HK-2 (cell line): Measurements from ENCODE around the gene E2F3.

Source experiments
- DNase-seq: peaks from one replicate; pipeline ENCODE4 v3.0.0-alpha.2; 2018; ENCODE audit not compliant: unreplicated experiment

The E2F3 gene

DNA sequence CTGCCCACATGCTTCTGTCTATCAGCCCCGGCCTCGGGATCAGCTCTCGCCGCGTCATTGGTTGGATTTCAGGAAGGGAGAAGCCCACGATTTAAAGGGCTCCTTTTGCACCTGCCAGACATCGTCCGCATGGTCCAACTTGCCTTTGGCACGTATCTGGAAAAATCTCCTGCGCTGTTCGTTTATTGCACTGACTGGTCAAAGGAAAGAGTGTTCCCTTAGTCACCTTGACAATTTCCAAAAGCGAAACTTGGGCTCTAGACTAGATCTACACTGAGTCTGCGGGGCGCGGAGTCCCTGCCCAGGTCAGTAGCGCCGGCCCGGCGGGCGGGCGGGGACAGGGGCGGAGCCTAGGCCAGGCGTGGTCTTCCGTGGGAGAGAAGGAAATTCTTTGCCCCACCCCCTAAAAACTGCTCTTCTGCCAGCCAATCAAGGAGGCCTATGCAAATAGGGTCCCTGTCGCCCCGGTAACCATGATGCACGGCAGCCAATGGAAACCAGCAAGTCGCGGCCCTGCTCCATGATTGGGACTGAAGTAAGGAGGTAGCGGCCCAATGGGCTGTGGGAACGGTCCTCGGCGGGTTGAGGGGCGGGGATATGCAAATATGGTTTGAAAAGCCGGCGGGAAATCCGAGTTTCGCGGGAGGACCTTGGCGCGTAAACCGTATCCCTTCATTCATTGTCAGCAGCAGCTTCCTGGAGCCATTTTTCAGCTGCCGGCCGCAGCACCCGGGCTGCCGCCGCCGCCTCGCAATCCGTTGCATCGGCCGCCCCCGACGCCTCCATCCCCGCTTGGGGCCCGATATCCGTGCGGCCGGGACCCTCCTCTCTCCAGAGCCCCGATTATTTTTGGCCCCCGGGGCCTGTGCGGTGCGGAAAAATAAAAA, at the start of gene E2F3:
Gene E2F3, plus strand, starts transcription at position 675 of the 887 bp plus-strand sequence. CDS start 354 bp downstream, outside the sequence.
- peak; percentile 99 for DNase-seq

DNA sequence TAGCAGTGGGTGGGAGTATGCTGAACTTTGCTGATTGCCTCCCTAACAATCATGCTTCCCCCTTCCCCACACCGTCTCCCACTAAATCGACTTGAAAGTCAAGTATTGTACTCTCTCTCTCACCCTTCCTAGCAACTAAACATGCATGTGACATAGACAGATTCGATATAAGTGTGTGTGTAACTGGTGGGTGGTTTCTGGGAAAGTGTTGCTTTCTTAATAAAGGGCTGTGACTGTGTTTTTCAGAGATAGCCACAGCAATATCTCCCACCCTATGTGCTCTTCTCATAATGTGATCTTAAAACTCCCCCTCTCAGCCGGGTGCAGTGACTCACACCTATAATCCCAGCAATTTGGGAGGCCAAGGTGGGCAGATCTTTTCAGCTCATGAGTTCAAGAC, 49.3 kb upstream of the E2F3 start:
- DNase-seq: no peak

DNA sequence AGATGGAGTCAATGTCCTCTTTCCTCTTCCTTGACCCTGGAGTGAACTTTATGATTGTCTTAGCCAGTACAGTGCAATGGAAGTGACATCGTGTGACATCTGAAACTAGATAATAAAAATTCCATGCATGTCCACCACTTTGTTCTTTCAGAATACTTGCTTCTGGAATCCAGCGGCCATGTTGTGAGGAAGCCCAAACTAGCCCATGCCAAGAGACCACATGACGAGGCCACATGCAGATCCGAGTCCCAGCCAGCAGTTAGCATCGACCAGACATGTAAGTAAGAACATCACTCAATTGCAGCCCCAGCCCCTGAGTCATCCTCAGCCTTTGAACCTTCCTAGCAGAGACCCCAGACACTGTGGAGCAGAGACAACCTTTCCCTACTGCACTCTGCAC, 48.5 kb upstream of the E2F3 start:
- DNase-seq: no peak

DNA sequence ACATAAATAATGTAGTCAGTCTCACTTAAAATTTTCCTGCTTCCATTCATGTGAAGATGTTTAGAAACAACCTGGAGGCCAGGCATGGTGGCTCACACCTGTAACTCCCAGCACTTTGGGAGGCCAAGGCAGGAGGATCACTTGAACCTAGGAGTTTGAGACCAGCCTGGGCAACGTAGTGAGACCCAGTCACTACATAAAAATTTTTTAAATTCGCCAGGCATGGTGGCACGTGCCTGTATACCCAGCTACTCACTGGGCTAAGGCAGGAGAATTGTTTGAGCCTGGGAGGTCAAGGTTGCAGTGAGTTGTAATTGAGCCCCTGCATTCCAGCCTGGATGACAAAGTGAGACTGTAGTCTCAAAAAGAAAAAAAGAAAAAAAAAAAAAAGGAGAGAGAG, 47.3 kb upstream of the E2F3 start:
- no peak for DNase-seq

DNA sequence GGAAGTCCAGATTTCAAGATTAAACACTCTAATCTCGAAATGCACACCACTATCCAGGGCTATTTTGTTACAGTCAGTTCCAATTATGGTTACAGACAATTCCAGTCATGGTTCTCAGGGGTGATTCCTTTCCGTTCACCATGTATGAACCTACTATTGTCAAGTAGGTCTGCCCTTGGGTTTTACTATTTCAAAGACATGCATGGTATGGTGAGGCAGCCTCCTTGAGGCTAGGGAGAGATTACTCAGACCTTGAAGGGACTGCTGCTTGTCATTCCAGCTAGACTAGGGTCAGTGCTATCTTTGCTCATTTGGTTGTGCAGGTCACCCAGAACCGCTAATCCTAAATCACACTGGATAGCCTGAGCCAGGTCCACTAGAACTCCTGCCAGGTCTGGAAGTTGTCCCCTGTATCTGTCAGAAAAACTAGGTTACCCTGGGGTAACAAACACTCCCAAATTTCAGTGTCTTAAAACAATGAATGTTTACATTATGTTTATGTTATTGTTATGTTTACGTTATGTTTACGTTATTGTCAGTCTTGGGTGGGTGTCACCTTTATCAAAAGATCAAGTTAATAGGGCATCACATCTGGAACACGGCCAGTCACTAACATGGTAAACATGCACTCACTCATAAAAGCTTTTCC, 41.1 kb upstream of the E2F3 start:
- DNase-seq: no peak

DNA sequence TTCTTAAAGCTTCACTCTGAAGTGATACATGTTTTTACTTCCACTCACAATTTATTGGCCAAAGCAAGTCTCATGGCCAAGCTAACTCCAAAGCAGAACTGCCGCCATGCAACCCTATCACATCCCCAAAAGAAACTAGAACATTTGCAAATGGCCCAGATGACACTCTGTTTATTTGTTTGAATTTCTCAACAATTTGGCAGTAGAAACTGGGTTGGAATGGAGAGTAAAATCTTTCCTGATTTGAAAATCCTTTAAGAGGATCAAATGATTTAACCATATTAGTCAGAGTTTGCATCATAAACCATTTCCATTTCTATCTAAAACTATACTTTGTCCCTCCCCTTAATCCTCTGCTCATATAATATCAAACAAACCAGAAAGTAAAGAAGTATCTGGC, 39.1 kb upstream of the E2F3 start:
- no peak for DNase-seq

DNA sequence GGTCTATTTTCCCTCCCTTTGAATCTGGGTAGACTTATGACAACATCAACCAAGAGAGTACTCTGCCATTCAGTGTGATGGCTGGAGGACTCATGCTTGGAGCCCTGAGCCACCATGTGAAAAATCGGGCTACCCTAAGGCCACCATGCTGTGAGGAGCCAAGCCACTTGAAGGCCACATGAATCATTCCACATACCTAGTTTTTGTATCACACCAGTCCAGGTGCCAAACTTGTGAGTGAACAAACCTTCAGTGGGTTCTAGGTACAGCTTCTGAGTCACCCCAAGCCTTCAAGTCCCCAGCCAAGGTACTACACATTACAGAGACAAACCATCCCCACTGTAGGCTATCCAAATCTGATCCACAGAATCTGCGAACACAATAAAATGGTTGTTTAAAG, 37.4 kb upstream of the E2F3 start:
- DNase-seq: no peak

DNA sequence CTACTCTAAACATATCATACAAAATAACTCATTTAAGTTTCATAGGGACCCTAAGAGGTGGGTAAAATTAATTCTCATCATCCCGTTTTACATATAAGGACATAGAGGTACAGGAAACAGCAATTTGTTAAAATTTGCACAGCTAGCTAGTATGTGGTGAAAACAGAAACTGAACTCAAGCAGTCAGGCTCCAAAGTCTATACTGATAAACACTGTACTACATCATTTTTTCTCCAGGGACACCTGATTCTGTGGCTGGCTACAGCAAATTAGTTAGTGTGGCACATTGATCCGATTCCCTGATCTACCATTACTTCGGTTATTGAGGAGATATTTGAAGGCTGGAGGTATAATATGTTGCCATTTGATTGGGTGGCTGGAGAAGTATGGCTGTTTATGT, 36.2 kb upstream of the E2F3 start:
- no peak for DNase-seq

DNA sequence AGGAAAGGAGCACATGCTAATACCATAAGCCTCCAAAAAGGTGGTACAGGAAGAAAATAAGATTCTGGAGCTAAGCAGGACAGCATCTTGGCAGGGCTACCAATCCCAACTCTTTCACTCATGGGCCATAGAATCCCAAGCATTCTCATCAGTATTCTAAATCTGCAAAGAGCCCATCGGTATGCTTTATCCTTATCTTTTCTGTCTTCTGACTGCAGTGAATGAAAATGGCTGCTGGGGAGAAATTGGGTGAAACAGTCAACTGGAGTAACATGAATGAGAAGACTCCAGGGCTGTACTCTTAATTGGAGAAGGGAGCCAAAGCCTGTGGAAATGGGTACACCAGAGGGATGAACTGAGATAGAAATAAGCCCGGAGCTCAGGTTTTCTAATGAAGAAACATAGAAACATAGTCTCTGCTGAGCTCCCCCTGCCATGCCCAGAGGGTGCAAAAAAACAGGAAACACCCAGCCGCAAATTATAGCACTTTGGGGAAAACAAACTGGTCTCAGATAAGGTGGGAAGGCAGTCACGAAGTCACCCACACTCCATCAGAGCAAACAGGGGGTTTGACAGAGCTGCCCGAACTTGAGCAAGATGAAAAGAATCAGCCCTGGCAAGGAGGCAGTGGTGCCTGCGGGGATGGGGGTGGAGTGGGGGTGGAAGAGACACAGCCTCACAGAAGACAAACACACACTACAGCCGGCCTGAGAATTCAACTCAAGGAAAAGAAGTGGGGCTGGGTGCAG, 35.4 kb upstream of the E2F3 start:
- no peak for DNase-seq

DNA sequence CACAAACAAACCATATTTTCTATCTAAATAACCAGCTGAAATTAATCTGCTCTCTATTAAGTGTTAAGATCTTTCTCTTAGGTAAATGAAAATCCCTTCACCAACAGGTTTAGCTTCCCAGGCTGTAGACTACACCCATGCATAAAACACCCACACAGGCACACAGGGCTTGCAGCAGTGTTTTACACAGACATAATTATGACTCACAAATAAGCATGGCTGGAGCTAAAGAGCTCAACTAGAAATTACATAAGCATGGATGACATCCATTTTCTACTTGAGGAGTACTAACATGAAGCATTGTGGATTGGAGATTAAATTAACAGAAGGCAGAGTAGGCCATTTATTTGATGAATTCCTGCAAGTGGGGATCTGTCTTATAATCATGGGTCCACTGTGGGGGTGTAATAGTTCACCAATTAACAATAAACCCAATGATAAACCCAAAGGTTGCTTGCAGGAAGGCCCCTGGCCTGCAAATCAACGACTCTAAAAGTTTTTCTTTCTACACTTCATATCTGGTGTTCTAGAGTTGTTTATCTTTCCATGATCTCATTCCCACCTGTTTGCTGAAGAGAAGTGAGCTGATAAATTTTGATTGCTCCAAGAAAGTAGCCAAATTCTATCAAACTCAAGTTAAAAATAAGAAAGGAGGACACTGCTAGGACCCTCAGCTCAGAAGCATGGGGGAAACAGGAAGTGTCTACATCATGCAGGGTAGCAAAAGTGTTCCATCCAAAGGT, 33.8 kb upstream of the E2F3 start:
- no peak for DNase-seq

DNA sequence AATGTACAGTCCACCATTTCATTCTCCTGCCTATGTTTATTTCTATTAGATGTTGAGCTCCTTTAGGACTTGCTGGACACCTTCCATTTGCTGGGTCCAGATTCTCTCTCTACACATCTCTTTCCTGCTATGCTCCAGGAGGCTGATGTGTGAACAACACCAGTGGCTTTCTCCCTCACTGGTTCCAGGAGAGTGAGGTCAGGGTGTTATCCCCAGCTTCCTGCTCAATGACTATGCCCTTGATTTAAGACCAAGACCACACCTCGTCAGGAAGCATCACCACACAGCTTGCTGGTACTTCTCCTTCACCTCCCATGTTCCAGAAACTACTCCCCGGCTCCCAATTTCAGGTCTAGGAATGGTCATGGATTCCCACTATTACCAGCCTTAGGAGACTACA, 31.3 kb upstream of the E2F3 start:
- DNase-seq: no peak

DNA sequence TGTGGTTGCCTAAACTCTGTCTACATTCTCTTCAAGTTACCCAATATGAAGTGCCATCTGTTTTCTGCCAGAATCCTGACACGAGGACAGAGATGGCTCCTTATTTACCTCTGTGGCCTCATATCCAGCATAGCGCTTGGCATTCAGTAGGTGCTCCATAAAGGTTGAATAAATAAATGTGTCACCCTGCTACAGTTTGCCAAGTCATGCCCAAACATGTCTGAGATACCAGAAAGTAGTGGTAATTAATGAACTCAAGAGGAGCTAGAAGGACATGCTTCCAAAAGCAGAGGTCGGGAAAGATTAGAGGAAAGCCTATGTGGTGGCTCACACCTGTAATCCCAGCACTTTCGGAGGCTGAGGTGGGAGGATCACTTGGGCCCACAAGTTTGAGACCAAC, 30.9 kb upstream of the E2F3 start:
- DNase-seq: no peak

DNA sequence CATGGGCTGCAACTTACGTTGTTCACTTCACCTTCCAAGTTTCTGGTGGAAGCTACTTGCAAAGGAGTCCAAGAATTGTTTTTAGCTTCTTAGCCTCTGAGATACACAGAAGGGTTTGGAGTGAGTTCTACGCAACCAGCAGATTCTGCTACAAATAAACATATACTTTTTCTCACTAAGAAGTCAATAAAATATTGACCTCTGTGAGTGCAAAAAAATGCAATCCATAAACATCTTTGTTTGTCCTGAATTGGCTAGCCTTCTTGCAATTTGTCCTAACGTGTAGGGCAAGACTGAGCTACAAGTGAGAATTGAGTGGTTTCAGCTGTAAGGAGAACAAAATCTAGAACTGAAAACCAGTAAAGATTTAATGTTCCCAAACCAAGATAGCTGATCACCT, 26.2 kb upstream of the E2F3 start:
- DNase-seq: no peak

DNA sequence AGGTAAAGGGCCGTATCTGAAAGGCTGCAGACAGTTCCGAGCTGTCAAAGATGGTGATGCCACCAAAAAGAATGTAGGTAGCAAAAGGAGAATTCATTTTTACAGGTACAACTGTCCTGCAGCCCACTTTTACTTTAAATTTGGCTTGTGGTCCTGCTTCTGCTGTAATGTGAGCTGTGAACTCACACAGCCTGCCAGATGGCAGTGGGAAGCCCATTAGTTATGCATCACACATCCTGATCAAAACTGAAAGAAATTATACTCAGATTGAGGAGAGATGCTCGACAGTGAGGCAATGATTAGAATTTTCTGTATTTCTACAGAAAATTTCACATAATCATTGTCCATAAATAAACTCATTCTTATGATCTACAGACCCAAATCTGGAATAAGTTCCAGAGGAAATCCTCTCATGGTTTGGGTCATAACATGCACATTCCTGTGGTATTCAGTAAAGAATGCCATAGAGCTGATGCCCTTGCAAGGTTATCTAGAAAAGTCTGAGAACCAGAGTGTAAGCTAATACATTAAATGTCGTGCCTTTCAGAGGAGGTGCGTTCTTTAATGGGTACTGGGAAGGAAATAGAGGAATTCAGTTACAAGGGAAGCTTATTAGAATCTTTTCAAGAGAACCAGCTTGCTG, 23.9 kb upstream of the E2F3 start:
- no peak for DNase-seq

DNA sequence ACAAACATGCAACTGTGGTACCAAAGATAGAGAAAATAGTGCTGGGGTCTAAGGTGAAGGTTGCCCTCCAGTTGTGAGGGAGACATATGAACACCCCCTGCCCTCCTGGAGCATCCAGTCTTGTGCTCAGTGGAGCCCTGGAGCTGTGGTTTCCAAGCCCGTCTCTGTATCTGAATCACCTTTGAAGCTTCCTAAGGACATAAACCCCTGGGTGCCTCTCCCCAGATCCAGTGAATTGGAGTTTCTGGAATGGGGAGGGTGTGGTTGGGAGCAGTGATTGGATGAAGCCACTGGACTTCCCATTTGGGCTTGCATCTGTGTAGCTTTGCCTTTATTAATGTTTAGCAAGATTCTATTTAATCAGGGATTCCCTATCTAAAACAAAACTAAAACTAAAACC, 22.4 kb upstream of the E2F3 start:
- no peak for DNase-seq

DNA sequence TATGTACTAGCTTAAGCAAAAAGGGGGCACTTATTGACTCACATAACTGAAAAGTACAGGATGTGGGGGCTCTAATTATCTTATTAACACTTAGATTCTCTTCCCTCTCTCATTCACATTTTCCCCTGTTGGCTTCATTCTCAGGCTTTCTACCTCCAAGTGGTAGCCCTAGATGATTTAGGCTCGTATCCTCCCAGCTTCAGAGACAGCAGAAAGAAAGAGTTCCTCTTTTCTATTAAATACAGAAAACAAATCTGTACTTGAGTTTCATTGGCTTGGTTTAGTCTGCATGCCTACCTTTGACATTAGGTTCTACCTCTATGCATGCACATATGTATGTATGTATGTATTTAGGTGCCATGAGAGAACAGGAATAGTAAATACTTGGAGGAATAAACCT, 15.5 kb upstream of the E2F3 start:
- DNase-seq: no peak

DNA sequence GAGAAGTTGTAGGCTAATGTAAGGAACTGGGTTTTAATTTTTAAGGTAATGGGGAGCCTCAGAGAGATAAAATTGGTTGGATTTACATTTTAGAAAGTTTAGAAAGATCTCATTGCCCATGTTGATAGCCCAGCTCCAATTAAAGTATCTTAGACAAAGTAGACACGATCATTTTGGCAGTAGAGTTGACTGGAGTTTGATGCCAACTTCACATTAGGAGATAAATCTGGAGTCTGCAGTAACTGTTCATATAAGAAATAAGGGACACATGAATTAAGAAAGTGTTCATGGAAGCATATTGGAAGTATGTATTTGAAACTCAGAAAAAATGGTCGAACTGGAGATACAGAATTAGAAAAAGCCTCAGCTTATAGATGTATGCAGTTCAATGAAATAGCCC, 12.6 kb upstream of the E2F3 start:
- DNase-seq: no peak

DNA sequence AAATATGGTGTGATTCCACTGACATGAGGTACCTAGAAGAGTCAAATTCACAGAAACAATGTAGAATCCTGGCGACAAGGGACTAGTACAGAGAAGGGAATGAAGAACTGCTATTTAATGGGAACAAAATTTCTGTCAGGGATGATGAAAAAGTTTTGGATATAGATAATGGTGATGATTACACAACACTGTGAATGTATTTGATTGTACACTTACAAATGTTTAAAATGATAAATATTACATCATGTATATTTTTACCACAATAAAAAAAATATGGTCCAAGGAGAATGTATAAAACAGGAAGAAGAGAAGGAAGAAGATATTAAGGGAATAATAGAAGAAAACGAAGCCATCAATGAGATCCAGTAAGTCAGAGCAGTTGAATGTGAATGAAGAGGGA, 8.4 kb upstream of the E2F3 start:
- DNase-seq: no peak

DNA sequence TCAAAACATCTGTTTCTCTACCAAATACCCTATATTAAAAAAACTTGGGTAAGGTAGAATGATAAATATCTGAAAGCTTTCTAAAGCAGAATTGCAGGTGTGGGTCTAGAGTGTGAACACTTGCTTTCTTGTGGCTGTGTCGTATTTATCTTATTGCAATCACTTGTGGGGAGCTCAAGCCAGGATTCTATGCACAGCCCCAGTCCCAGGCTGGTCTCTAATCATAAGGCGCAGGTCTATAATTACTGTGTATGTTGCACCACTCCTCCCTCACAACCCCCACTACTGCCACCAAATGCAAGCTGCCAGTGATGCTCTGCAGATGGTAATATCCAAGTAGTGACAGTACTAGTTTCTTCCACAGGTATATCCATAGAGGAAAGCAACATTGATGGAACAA, 2.2 kb upstream of the E2F3 start:
- DNase-seq: no peak

DNA sequence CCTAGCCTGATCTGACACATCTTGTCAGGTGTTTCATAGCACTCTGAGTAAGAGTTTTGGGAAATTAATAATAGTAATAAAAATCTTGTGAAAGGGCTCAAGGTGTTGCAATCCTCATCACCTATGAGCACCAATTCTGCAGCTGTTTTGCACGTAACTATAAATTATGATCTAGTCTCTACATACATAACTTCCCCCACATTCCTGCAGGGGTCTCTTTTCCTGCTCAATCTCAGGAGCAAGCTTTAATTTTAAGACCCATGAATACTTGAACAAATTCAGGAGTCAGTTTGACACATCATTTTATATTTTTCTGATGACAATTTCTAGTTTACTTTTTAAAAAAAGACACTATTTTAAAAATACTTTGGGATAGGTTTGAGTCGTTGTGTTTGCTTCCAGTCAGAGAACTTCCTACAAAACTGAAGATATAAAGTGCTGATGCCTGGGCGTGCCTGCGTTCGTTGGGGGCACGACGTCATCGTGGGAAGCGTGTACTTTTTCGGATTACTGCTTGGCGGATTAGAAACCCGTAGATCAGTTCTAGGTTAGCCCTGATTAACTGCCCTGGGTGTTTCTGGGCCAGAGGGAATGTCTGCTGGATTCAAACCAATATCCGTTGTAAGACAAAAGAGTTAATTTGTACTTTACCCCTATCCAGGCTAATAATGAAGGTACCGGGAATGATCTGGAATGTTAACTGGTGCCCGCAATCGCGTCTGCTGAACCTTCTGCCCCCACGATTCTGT, 1.0 kb upstream of the E2F3 start:
- DNase-seq: no peak

DNA sequence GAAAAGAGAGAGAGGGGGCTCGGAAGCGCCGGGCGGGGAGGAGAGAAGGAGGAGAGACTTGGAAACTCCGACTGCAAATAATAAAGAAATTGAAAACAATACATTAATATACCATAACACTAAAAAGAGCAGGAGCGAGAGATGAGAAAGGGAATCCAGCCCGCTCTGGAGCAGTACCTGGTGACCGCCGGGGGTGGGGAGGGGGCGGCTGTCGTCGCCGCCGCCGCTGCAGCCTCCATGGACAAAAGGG, 338 bp downstream of the E2F3 start:
- DNase-seq: no peak
